NB4 (cell line): Measurements from ENCODE around the gene CNNM2.

Experiments used
- DNase-seq: peaks from one replicate; pipeline ENCODE4 v3.0.0; 2010; ENCODE audit warnings: low read depth
- H3K4me3 ChIP-seq: one replicate; pipeline ENCODE4 v1.5.1; 2011; ENCODE audit warnings: mild to moderate bottlenecking, low read depth, low read length, moderate library complexity
- MYC ChIP-seq: IDR thresholded peaks from 2 replicates; pipeline ENCODE4 v1.6.1; 2011; ENCODE audit warnings: low read depth, low read length
- POLR2A ChIP-seq: IDR thresholded peaks from 2 replicates; pipeline ENCODE4 v1.6.1; 2011; ENCODE audit warnings: mild to moderate bottlenecking; ENCODE audit not compliant: insufficient read length; ENCODE audit errors: extremely low read depth
- TF ChIP-seq, protein P1 (sequence below): IDR thresholded peaks from one replicate; pipeline ENCODE4 v1.5.1; 2012; ENCODE audit warnings: low read depth, low read length
- TF ChIP-seq, protein P2 (sequence below): IDR thresholded peaks from 2 replicates; pipeline ENCODE4 v1.6.1; 2011; ENCODE audit warnings: low read depth, low read length

The CNNM2 gene

DNA sequence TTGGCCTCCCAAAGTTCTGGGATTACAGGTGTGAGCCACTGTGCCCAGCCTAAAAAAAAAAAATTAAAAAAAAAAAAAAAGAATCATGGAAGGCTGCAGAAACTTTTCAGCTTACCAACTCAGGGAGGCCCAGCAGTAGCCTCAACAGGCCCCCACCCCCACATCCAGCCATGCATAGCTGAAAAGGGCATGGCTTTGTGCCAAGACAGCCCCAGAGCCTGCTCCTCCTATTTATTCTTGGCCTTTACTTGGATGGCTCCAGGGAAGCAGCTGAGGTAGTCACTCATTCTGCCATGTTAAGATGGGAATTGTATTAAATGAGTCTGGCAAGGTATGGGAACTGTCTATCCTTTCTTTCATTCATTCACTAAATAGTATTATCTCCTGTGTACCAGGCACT, 13.7 kb upstream of the CNNM2 start:
- no peak overlapping the region for H3K4me3 ChIP-seq
- DNase-seq: no peak
- TF ChIP-seq POLR2A (no peak), MYC (no peak)
- TF ChIP-seq, protein P1, sequence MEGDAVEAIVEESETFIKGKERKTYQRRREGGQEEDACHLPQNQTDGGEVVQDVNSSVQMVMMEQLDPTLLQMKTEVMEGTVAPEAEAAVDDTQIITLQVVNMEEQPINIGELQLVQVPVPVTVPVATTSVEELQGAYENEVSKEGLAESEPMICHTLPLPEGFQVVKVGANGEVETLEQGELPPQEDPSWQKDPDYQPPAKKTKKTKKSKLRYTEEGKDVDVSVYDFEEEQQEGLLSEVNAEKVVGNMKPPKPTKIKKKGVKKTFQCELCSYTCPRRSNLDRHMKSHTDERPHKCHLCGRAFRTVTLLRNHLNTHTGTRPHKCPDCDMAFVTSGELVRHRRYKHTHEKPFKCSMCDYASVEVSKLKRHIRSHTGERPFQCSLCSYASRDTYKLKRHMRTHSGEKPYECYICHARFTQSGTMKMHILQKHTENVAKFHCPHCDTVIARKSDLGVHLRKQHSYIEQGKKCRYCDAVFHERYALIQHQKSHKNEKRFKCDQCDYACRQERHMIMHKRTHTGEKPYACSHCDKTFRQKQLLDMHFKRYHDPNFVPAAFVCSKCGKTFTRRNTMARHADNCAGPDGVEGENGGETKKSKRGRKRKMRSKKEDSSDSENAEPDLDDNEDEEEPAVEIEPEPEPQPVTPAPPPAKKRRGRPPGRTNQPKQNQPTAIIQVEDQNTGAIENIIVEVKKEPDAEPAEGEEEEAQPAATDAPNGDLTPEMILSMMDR: no peak
- TF ChIP-seq, protein P2, sequence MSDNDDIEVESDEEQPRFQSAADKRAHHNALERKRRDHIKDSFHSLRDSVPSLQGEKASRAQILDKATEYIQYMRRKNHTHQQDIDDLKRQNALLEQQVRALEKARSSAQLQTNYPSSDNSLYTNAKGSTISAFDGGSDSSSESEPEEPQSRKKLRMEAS: no peak

DNA sequence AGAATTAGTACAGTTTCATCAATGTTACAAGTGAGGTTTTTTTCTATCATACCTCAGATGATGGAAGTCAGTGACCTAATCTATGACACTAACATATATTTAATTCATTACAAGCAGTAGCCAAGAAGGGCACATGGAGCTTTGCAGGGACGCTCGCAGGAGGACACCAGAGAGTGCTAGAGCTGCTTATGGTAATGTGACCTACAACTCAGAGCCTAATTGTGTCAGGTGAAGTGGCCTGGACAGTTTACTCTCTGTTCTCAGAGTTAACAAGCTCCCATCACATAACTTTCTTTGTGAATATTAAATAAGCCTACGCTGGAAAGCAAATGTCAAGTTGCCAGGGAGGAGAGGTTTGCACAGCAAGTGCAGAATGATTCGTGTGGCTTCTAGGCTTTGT, 11.6 kb upstream of the CNNM2 start:
- DNase-seq: no peak
- TF ChIP-seq MYC: no peak
- TF ChIP-seq, protein P1: no peak
- no peak for TF ChIP-seq POLR2A
- TF ChIP-seq, protein P2: no peak
- H3K4me3 ChIP-seq: no peak overlapping the region

DNA sequence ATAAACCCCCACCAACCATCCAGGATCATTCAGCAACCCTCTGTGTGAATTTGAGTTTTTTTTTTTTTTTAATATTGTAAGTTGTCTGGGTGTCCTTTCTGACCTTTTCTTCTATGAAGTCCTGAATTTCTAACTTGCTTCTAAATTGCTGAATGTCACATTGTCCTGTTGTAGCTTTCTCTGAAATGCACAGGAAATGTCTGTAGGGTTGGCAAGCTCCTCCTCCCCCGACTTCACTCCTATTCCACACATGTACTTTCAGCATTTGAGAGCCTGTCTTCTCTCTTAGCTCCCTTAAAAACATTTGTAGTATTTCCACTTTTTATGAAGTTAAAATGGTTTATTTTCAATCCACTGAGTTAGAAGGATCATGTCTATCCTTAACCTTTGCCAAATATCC, 3.3 kb upstream of the CNNM2 start:
- no peak overlapping the region for H3K4me3 ChIP-seq
- DNase-seq: no peak
- TF ChIP-seq, protein P1: no peak
- no peak for TF ChIP-seq MYC
- TF ChIP-seq, protein P2: no peak
- no peak for TF ChIP-seq POLR2A

DNA sequence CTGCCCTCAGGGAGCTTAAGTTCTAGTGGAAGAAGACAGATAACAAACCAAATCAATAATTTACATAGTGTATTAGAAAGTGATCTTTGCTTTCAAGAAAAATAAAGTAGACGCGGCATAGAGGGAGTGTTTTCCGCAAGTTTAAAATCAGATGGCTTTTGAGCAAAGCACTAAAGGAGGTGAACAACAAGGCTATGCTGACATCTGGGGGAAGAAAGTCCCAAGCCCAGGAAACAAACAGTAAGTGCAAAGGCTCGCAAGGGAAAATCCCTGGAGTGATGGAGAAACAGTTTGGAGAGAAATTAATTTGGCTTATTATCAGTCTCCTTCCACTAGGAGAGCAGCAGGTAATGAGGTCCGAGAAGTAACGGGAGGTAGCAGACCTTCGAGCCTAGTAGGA, 1.9 kb upstream of the CNNM2 start:
- TF ChIP-seq POLR2A (no peak), MYC (no peak)
- TF ChIP-seq, protein P1: no peak
- TF ChIP-seq, protein P2: no peak
- no peak overlapping the region for H3K4me3 ChIP-seq
- no peak for DNase-seq

DNA sequence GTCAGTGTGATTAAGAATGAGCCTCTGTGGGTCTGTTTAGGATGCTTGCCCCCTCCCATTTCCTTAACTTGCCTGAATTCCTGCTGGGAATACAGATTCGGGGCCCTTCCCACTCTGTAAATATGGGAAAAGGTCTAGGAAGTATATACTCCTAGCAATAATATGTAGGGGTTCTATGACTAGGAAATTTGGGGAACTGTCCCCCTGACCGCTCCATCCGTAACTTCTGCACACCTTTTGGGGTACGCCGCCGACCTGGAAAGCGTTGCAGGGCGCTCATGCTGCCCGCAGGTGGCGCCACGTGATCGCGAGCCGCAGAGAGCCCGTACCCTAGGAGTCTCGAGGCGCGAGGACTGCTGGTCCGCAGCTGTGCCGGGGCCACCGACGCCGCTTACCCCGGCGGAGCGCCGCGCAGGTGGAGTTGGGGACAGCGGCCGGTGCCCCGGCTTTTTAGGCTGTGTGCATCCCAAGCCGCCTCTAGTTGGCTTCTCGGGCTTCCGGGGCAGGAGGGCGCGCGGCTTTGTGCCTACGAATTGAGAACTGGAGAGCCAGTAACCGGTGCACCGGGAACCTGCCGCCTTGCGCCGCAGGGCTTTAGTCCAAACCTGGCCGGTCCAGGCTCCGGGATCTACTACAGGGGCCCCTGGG, 656 bp upstream of the CNNM2 start:
- TF ChIP-seq MYC (no peak; the same call in 1 of the 2 replicates), POLR2A (no peak)
- TF ChIP-seq, protein P2: peak; percentile 98
- TF ChIP-seq, protein P1: peak; percentile 88
- peak; percentile 89 for DNase-seq
- H3K4me3 ChIP-seq: peak overlapping the region; percentile 51
